Cerebellar cortex (tissue), 1 donor: ENCODE measurements around the gene KCNK4.

ENCODE experiments used
- DNase-seq: peaks from one replicate; pipeline ENCODE4 v3.0.0-alpha.2; 2015; ENCODE audit warnings: low spot score

KCNK4 gene

DNA sequence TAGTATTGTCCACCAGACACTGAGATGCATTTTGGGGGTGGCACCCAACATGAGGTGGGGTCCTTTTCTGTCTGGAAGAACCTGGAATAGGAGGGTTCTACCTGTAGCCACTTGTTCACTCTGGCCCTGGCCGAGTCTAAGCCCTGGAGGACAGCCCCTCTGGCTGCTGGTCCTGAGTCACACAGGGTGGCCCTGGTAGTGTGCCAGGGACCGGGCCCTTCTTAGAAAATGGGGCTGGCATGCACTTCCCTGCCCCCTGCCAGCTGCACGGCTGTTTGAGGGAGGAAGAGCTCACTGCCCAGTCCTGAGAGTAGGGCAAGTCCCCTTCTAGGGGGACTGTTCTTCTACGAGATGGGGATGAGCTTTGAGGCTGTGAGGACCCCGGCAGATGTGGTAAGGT, 37.6 kb upstream of the KCNK4 start:
- peak; percentile 71 for DNase-seq

DNA sequence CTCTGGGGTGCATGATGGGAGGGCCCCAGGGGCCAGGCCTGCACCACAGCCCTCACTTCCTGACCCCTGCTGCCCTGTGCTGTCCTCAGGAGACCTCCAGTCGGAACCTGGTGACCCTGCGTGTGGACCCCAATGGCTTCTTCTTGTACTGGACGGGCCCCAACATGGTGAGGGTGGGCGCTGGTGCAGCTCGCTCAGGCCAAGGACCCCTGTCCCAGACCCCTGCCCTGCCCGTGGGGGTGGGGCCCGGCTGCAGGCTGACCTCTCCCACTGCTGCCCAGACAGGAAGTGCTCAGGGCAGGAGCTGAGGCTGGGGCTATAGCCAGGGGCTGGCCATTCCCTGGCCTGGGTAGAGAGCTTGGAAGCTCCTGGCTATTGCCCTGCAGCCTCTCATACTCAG, 36.8 kb upstream of the KCNK4 start:
- DNase-seq: no peak

DNA sequence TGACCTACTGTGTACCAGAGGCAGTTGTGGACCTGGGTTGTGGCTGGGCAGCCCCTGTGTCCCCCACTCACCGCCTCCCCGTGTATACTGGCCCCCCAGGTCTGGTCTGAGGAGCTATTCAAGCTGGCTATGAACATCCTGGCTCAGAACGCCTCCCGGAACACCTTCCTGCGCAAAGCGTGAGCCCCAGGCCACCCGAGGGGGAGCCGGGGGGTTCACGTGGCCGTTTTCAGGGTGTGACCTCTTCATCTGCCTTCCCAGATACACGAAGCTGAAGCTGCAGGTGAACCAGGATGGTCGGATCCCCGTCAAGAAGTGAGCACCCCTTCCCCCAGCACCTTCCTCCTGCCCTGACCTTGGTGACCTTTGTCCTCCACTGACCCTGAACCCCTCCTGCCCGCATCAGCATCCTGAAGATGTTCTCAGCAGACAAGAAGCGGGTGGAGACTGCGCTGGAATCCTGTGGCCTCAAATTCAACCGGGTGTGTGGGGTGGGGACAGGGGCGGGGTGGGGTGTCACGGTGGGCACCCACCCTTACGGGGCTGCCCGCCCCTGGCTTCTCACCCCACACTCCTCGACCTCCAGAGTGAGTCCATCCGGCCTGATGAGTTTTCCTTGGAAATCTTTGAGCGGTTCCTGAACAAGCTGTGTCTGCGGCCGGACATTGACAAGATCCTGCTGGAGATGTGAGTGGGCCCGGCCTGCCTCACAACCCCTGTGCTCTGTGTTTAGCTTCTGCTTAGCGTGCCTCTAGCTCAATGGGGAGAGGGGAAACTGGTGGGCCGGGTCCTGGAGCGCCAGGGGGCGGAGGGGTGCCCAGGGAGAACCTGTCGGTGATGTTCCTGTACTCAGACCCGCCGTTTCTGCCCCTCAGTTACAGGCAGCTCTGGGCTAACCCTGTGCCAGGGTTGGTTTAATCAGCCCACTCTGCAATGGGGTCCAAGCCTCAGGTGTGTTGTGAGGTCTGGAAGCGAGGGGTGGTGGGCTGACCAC, 35.7 kb upstream of the KCNK4 start:
- no peak for DNase-seq

- no peak for DNase-seq
Measured at GRCh38 chr11:64256300-64256699, 34.8 kb upstream of the KCNK4 start.

- no peak for DNase-seq
Measured at GRCh38 chr11:64258356-64258755, 32.7 kb upstream of the KCNK4 start.

- no peak for DNase-seq
Measured at GRCh38 chr11:64258946-64259532, 32.1 kb upstream of the KCNK4 start.

DNA sequence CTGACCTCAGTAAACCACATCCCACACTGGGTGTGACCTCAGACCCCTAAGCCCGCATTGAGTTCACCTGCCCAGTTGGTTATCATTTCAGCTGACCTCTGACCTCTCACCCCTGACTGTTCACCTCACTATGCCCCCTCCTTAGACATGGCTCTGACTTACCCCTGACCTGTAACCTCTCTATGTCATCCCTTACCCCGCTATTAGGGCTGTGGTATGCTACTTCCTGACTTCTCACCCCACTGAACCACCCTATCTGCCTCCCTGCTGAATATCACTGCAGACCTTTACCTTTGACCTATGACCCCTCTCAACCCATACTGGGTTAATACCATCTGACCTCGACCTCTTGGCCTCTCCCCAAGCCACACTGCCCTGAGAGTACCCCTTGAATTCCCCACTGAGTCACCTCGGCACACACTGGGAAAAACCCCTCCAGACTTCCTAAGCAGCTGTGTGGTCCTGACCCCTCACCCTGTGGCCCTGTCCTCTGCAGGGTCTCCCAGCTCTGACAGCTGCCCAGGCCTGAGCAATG, 31.5 kb upstream of the KCNK4 start:
- DNase-seq: no peak

DNA sequence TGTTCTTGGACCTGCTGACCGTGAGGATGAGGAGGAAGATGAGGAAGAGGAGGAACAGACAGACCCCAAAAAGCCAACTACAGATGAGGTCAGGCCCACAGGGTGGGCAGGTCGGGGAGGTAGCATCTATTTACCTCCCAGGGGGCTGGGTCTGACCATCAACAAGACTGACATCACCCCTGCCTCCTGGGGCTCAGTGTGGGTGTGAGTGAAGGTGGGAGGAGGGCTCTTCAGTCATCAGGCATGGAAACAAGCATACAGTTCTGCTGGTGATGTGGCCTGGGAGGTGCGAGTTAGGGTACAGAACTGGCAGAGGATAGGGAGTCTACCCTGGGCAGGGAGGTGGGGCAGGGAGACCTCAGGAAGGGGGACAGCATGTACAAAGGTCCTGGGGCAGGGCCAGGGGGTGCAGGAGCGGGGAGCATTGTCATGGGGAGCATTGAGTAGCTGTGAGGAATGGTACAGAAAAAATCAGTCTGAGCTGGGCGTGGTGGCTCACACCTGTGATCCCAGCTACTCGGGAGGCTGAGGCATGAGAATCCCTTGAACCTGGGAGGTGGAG, 30.9 kb upstream of the KCNK4 start:
- DNase-seq: no peak

DNA sequence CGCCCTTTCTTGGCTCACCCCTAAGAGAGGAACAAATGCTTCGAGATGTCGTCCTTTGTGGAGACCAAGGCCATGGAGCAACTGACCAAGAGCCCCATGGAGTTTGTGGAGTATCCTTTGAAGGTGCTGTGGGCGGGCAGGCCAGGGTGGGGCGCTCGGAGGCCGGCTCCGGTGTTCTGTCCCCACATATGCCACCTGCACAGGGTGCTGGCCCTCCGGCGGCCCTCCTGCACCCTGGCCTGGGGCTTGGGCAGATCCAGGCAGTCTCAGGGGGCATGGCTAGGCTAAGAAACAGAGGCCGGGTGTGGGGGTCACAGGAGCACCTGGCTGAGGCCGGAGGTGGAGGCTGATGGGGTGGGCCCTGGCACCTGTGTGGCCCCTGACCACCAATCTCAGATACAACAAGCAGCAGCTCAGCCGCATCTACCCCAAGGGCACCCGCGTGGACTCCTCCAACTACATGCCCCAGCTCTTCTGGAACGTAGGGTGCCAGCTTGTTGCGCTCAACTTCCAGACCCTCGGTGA, 29.5 kb upstream of the KCNK4 start:
- no peak for DNase-seq

GRCh38 chr11:64262271-64263002, 28.7 kb upstream of the KCNK4 start:
- DNase-seq: no peak

DNA sequence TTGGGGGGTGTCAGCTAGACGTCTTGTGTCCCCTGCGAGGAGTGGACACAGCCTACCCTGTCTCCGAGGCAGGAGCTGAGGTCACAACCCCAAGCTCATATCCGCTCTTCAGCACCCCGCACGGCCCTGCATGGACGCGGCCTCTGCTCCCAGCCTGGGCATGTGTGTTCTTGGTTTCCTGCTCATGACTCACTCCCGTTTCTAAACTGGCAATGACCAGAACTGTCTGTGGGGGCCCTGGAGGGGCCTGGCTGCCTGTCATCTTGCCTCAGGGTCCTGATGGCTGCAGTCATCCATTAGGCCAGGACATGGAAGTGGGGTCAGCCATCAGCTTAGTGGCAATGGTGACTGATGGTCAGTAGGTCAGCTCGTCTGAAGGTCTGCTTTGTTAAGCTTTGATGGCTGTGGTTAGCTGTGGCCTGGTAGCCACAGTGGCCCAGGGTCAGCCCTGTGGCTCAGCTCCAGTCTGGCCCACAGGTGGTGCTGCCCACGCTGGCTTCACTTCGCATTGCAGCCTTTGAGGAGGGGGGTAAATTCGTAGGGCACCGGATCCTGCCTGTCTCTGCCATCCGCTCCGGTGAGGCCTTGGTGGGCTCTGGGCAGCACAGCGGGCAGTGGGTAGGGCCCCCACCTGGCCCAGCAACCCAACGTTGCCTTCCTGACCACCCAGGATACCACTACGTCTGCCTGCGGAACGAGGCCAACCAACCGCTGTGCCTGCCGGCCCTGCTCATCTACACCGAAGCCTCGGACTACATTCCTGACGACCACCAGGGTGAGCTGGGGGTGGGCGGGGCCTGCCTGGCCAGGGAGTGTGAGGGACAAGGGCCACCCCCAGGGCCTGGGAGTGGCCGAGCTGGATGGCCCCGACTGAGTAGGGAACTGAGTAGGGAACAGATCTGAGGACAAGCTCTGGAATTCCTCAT, 27.8 kb upstream of the KCNK4 start:
- DNase-seq: no peak

GRCh38 chr11:64263947-64264317, 27.2 kb upstream of the KCNK4 start:
- no peak for DNase-seq

DNA sequence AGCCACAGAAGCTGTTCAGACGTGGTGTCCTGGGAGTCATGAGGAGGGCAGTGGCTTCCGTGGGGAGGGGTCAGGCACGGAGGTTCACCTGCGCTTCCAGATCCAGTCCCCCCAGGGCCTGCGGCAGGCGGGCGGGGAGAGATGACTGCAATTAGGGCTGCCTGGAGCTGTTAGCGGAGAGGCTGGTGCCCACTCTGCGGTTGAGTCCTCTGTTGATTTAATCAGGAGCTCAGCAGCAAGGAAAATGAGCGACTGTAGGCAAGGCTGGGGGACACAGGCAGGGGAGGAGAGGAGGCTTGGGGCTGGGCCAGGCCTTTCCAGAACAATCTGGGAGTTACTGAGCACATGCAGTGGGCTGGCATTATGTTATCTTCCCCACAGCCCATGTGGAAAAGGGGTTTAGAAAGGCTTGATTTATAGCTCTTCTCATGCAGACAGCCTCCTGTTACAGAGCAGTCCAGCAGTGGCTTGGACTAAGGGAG, 26.7 kb upstream of the KCNK4 start:
- no peak for DNase-seq

GRCh38 chr11:64265176-64266160, 25.6 kb upstream of the KCNK4 start:
- no peak for DNase-seq

DNA sequence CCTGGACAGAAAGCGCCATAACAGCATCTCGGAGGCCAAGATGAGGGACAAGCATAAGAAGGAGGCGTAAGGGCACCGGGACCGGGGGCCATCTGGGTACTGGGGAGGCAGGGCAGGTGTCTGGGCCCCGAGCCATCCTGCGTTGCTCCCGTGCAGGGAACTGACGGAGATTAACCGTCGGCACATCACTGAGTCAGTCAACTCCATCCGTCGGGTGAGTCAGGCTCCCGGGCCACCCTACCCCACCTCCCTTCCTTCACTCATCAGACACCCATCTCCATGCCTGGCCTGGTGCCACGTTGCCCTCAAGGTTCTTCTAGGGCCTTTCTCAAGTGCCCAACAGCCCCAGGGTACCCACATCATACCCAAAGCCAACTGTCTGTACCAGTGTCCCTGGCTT, 24.8 kb upstream of the KCNK4 start:
- no peak for DNase-seq

GRCh38 chr11:64267207-64267945, 23.7 kb upstream of the KCNK4 start:
- DNase-seq: no peak

GRCh38 chr11:64268025-64268892, 22.8 kb upstream of the KCNK4 start:
- DNase-seq: peak; percentile 62
